Vagina (tissue), 2 donors: ENCODE results near the gene TMEM208.

Experiments
- POLR2A ChIP-seq, 2 donors: fragments of 450-650 bp; IDR thresholded peaks; one replicate each; pipeline ENCODE4 v1.6.1; 2017; ENCODE audit warnings: antibody characterized with exemption in 2 of 2, mild to moderate bottlenecking in 2 of 2, moderate library complexity in 2 of 2
- TF ChIP-seq, protein P1 (sequence below), 3 experiments: fragments of 450-650 bp in 2 of 3; fragments of 200-600 bp in 1 of 3; sonication (generic) in 1 of 3; IDR thresholded peaks; one replicate each; pipeline ENCODE4 v1.5.1; 2017 to 2019; ENCODE audit warnings: antibody characterized with exemption in 3 of 3, mild to moderate bottlenecking in 2 of 3, moderate library complexity in 2 of 3

DNA sequence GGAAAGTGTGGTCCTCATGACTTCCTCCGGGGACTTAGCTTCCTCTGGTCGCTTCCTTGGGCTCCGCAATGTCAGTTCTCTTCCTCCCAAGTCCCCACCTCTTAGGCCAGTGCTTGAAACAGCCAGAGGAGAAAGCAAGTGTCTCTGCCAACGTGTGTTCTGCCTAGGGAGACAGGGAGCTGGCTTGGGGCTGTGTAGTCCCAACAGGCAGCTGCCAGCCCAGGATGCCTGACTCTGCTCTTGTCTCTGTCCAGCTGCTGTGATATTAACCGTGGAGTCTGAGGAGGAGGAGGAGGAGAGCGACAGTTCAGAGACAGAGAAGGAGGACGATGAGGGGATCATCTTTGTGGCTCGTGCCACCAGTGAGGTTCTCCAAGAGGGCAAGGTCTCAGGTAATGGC, 38.9 kb downstream of the TMEM208 start:
- TF ChIP-seq, protein P1, sequence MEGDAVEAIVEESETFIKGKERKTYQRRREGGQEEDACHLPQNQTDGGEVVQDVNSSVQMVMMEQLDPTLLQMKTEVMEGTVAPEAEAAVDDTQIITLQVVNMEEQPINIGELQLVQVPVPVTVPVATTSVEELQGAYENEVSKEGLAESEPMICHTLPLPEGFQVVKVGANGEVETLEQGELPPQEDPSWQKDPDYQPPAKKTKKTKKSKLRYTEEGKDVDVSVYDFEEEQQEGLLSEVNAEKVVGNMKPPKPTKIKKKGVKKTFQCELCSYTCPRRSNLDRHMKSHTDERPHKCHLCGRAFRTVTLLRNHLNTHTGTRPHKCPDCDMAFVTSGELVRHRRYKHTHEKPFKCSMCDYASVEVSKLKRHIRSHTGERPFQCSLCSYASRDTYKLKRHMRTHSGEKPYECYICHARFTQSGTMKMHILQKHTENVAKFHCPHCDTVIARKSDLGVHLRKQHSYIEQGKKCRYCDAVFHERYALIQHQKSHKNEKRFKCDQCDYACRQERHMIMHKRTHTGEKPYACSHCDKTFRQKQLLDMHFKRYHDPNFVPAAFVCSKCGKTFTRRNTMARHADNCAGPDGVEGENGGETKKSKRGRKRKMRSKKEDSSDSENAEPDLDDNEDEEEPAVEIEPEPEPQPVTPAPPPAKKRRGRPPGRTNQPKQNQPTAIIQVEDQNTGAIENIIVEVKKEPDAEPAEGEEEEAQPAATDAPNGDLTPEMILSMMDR (IDR thresholded peaks at IDR 0.05): no peak
- TF ChIP-seq POLR2A (IDR thresholded peaks at IDR 0.05): no peak
